ENCODE measurements around the gene UTS2R.

- no peak for TF ChIP-seq CTCF (IDR thresholded peaks at IDR 0.05)
- TF ChIP-seq POLR2A (IDR thresholded peaks at IDR 0.05), result no peak
Measured at GRCh38 chr17:82415786-82416185, 44.2 kb downstream of the UTS2R start.

Data from heart left ventricle (tissue), 13 donors.